GM19397 (cell line): Measurements from ENCODE around the gene SUGP1.

Experiments
- ATAC-seq: cut with Tn5 transposase; IDR thresholded peaks from one replicate; pipeline ENCODE4 v1.9.1; 2021; ENCODE audit warnings: mild to moderate bottlenecking, moderate library complexity; ENCODE audit not compliant: unreplicated experiment

SUGP1 gene

DNA sequence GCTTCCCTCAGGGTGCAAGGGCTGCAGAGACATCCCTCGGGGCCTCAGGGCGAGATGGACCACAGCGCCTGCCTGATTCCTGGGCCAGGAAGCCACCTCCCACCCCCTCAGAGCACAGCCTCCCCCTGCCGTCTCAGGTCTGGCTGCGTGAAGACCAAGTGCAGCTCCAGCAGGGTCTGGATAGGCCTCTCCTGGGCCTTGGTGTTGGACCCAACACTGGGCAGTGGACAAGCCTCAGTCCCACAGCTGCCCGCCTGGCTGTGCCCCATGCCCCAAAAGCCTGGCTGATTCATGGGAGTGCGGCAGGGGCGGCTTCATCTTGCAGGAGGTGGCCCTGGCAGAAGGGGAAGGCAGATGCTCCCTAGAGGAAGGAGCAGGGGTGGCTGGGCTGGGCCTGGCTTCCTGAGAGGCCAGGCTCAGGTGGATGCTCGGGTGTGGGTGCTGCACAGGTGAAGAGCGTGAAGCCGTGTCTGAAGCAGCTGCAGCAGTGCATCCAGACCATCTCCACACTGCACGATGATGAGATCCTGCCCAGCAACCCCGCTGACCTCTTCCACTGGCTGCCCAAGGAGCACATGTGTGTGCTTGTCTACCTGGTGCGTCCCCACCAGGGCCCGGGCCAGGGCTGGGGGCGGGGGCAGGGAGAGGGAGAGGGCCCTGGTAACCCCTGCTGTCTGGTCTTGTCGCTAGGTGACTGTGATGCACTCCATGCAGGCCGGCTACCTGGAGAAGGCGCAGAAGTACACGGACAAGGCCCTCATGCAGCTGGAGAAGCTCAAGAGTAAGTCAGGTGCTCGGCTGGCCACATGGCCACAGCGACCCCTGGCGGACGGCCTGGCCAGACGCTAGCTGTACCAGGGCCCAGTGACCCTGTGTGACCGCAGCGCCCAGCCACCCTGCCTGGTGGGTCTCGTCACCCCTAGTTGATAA, 22.0 kb upstream of the SUGP1 start:
- ATAC-seq, result no peak

DNA sequence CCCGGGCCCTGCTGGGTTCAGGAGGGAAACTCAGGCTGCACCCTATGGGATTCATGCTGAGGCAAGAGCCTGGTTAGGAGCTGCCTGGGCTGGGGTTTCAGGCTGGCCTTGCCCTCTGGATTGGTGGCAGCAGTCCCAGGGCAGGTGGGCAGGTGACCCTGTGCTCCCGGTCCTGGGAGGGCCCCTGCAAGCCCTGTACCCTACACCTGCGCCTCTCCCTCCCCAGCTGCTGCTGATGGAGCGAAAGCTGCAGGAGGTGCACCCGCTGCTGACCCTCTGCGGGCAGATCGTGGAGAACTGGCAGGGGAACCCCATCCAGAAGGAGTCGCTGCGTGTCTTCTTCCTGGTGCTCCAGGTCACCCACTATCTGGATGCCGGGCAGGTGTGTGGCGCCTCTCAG, 20.7 kb upstream of the SUGP1 start:
- ATAC-seq, result no peak

DNA sequence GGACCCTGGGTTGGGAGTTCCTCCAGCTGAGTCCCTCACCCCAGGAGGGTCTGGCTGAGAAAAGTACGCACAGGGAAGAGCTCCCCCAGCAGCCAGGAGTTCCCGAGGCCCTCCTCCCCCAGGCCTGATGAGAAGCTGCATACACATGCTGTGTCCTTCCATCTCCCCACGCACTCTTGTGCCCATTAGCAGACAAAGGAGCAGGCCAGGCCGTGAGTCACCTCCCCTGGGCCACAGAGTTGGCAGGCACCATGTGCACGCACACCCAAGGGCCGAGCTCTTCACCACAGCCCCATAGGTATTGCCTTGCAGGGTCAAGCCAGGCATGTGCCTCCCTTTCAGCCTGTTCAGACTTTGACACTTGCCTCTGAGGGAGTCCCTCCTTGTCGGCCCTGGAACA, 17.8 kb upstream of the SUGP1 start:
- no peak for ATAC-seq

DNA sequence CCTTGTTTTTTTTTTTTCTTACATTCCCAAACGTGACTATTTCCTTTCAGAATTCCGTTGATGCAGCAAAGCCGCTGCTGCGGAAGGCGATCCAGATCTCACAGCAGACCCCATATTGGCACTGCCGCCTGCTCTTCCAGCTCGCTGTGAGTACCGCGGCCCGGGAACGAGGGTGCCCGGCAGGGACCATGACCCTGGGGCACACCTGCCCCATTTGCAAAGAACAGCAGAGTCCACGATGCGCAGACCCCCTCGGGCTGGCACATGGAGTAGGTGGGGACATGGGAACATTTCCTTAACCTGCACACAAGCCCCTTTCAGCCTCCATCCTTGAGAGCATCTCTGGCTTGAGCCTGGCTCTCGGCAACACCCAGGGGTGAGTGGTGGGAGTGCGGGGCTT, 16.8 kb upstream of the SUGP1 start:
- no peak for ATAC-seq

DNA sequence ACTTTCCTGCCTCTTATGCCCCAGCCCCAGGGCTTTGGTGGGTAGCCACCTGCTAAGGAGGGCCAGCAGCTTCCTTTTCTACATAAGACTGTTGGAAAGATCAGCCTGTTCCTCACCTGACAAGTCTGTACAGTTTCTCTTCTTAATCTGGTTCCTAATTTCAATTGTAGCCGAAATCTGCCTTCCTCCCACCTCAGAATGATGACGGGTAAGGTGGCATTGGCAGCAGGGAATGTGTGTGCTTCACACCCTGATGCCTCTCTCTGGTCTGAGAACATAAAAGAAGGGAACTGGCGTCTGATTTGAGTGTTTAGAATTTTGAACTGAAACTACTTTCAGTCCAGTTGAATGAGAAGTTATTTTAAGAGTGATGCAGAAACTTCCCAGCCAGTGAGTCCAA, 16.3 kb upstream of the SUGP1 start:
- no peak for ATAC-seq

DNA sequence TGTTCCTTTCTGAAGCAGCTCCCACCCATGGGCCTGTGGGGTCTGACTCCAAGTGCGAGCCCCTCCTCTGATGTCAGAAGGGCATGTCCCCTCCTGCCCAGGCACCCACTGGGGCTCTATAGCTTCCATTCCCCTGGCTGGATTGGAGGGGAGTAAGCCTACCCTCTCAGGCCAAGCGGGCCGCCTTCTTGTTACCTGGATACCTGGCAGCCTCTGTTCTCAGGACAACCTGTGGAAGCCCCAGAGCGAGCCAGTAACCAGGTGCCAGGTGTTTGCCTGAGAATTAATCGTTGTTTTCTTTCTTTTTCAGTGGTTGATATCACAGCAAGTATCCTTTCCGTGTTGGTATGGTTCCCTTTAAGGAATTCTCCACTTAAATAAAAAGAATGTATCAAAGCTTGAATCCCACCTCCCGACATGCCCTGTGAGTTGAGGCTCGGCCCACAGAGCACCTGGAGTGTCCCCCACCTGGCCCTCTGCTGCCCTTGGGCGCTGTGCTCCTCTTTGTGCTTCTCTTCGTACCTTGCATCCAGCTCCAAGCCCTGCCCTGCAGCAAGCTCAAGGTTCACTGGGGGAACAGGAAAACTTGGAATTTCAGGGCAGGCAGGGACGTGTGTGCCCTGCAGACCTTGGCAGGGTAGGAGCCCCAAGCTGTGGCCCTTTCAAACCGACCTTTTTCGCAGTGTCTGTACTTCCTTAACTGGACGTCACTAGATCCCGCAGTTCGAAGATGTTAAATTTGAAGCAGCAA, 15.3 kb upstream of the SUGP1 start:
- ATAC-seq, result no peak

DNA sequence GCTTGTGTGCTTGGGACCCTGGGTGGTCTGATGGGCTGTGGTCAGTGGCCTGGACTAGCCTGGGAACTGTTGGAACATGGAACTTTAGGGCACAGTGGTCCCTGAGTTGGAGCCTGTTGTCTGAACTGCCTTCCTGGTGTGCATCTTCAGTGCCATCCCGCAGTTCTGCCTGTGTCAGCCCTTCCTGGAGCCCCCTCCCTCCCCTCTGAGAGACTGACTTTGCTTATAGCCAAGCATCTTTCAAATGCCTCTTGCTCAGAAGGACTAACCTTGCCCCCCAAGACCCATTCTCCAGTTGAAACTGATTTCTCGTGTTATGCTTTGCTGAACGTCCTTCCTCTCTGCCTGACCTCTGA, 14.7 kb upstream of the SUGP1 start:
- ATAC-seq, result no peak

DNA sequence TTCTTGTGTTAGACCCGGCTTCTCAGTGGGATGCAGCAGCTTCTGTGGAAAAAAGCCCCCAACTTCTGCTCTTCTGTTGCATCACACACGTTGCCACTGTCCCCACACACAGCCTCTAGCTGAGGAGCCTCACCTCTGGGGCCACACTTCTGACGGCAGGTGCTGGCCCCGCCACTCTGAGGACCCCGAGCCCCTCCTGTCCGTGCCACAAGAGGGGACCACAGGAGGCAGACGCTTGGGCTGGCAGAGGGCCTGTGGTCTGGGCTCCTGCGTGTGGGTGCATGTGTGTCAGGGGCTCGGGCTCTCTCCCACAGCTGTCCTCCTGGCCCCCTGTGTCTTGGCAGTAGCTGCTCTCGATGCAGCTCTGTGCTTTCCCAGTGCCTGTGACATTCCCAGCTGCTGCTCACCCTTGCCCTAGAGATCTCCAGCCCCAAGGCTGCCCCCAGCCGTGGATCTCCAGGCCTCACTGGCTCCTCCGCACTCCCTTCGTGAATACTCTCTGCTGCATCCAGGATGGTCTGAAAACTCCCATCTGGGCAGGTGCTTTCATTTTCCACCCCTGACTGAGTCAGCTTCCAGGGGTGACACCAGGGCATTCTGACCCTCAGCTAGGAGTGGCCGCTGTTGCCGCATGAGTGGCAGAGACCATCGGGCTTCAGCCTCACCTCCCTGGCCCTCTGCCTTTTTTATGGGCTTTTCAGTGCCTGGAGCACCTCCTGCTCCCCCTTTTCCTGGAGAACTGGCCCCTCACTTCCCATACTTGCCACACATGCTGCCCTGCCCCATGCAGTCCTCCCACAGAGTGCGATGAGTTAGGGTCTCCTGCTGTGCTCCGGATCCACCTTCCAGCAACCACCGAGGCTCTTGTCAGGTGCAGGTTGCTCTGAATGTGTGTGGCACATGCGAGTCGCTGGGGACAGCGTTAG, 14.0 kb upstream of the SUGP1 start:
- no peak for ATAC-seq

DNA sequence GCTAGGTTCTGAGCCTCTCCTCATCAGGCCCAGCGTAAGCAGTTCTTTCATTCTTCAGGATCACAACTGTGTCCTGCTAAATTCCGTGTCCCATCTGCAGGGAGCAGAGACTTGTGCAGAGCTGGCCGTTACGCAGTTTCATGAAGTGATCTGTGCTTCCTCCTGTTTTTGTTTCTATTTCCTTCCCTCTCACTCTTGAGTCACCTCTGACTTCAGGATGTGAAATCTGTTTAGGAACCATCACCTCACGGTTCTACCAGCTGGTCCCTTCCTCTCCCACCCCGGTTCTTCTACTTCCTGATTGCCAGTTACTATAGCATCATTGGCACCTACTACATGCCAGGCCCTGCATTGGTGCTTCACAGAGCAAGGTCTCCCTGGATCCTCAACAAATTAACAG, 8.8 kb upstream of the SUGP1 start:
- no peak for ATAC-seq

DNA sequence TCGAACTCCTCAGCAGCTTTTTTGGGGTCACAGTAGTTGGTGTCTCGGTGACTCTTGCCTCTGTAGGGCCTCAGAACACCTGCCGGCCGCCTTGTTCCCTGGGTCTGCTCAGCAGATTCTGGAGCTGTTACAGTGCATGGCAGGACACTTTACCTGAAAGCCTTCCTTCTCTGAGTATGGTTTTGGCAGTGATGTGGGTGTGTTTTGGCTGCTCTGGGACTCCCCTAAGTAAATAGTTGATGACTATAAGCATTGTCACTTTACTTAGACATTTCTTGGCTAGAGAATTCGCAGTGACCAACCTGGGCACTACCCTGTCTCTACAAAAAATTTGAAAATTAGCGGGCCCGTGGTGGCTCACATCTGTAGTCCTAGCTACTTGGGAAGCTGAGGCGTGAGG, 7.4 kb upstream of the SUGP1 start:
- ATAC-seq, result no peak

DNA sequence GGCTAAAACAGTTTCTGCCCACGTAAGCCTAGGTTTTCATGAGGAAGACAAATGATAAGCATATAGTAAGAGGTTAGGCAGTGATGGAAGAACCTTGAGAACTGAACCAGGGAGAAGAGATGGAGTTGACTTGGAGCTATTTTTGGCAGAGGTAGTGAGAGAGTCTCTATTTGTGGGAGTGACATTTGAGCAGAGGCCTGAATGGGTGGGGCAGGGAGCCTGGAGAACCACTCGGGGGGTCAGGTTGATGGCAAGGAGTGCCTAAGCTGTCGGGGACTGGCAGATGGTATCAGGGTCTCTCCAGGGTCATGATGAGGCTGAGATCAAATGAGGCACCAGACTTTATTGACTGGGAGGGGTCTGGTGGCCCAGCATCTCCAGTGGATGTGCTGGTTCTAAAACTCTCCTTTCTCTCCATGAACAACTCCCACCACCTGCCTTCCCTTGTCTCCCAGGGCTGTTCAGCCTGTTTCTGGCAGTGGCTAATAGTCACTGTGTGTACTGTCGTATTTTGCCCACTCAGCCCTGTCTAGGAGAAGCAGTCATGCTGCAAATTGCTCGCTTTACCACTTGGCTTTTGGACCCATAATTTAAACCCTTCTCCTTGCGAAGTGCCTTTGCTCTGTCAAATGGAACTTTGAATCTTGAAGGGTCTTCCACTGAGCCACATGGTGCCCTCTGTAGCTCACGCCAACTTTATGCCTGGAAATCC, 3.9 kb upstream of the SUGP1 start:
- no peak for ATAC-seq

DNA sequence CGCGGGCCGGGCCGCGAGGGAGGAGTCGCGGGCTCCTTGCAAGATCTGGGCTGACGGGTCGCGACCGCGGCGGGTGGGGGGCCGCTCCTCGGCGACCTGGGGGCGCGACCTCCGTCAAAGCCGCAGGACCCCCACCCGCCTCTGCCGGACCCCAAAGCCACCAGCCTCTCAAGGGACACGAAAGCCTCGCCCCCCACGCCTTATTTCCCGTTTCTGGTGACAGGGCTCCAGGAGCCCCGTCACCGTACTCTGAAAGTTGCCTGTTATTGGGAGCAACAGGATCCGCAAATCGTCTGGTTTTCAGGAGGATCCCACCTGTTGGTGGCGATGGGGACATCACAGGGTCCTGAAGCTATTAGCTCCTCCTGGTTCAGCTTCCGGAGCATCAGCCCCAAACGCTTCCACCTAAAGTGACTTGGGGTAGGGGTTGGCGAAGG, 850 bp upstream of the SUGP1 start:
- ATAC-seq, result peak; percentile 23

DNA sequence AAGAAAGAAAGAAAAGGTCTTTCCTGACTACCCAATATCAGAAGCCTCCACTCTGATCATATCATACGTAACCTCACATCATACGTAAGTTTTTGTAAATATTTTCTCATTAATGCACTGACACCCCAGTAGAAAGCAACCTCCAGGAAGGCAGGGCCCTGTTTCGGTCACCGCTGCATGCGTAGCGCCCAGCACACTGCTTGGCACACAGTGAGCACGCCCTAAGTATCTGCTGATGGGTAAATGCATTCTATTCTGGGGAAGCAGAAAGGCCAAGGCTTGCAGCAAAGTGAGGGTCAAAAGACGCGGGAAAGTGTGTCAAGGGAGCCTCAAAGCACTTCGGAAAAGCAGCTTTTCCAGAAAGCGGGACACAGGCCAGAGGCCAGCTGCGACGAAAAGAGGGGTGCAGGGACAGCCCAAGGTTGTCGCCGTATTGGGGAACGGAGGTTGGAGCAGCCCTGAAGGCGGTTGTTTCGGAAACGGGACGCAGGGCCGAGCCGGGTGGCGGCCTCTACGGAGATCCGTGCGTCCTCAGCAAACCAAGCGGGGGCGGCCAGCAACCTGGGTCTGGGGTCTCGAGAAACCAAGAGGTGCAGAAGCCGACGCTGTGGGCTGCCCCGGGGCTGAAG, 463 bp downstream of the SUGP1 start:
- no peak for ATAC-seq

DNA sequence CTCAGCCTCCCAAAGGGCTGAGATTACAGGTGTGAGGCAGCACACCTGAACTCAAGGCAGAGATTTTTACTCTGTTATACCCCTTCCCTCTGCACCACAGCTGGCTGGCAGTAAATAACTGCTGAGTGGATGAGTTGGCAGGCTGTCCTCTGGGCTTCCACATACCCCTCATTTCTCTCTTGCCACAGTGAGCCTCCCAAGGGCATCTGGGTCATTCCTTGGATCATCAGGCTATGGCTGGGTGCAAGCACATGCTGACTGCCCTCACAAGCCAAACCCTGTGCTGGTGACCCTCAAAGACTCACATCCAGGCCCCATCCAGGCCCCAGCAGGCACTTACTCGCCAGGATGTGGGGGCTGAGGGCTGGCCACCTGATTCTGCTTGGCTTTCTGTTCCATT, 4.2 kb downstream of the SUGP1 start:
- ATAC-seq, result no peak

DNA sequence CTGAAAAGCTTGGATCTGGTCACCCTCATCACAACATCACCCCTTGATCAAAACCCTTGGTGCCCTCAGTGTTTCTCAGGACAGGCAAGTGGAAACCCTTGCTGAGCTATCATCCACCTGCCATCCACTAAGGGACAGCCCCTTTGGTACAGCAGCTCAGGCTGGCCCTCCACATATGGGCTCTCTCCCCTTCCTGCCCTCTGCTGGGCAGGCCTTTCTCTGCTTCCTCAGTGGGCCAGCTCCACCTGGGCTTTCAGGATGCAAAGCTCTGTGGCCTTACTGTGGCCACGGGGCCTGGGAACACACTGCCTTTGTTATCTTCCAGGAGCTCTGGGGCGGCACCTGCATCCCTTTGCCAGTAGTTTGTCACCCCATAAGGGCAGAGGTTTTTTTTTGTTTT, 4.9 kb downstream of the SUGP1 start:
- ATAC-seq, result no peak

DNA sequence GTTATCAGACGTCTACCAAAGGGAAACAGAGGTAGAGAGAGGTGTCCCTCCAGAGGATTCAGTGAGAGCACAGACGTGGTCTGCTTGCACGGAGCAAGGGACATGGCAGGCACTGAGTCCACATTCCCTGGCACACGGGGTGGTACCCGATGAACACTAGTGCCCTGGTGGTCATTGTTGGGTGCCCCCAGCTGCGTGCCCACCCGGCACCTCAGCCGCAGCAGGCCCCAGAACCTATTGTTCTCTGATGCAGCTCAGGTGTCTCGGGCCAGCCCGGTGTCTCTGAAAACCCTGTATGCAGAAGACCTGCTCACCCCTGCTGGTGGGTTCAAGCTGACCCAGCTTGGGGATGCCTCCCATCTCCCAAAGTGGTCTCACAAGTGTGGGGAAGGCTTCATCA, 11.9 kb downstream of the SUGP1 start:
- ATAC-seq, result no peak

DNA sequence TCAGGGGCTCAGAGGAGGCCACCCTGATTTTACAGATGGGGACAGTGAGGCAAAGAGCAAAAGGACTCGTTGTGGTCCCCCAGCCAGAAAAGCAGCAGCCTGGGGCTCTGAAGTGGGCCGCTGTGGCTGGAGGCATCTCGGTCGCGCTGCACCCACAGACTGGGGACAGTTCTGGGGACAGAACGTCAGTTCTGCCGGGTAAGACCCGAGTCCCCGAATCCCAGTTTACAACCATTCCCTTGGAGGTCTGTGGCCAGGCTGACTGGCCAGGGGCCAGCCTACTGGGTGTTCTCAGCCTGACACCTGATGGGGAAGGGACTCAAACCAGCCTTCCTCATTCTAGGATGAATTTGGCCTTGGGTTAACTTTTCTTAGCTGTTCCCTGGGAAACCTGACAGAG, 14.1 kb downstream of the SUGP1 start:
- ATAC-seq, result no peak

DNA sequence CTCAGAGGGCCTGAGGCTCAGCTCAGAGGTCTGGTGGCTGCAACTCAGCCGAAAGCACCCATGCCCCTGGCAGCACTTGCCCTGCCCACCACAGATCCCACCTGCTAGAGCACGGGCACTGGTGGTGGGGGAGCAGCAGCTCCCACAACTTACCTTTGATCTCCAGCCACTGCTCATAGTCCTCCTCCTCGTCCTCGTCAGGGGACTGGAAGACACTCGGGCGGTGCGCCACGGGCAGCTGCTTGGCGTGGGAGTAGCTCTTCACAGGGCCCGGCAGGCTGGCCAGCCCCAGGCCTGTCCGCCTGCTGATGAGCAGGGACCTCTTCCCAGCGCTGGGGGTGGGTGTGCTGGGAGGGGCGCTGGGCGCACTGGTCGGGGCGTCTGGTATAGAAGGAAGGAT, 14.6 kb downstream of the SUGP1 start:
- ATAC-seq, result no peak

DNA sequence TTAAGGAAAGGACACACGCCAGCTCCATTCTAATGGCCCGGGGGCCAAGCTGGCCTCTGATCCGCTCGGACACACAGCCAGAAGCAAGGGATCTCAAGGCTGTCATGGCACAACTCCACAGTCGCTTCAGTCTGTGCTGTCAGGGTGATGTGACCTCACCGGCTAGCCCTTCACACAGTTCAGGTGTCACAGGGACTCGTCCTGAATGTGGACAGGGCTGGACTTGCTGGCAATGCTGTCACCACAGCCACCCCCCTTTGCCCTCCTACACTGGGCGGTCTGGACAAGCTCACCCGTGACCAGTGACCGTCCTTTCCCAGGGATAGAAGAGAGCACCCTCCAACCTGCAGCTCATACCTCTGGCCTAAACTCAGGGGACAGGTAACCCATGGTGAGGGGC, 15.2 kb downstream of the SUGP1 start:
- no peak for ATAC-seq
